Spleen (tissue), 7 donors: ENCODE results near the gene SURF2.

Experiments
- POLR2A ChIP-seq, 3 donors: fragments of 450-650 bp; IDR thresholded peaks; one replicate each; pipeline ENCODE4 v1.5.1; 2017; ENCODE audit warnings: antibody characterized with exemption in 3 of 3, mild to moderate bottlenecking in 1 of 3
- TF ChIP-seq, protein P1 (sequence below), 11 experiments: fragments of 200-600 bp in 7 of 11; fragments of 450-650 bp in 4 of 11; sonication (generic) in 4 of 11; IDR thresholded peaks in 8 of 11; conservative IDR thresholded peaks in 3 of 11; 1 replicate in 7 of 11; 2 replicates in 4 of 11; pipeline versions ENCODE4 v1.4.0 to v1.8.0; 2016 to 2021; ENCODE audit warnings: antibody characterized with exemption in 11 of 11, inconsistent platforms in 4 of 11, mild to moderate bottlenecking in 1 of 11
- donor health status: DM: no; HTN: no; CAD: no; lungs with moderate emphysema.
- donor health status: DM: no; HTN: no; CAD: no.
- donor health status: DM: no; HTN: no; CAD: no.

DNA sequence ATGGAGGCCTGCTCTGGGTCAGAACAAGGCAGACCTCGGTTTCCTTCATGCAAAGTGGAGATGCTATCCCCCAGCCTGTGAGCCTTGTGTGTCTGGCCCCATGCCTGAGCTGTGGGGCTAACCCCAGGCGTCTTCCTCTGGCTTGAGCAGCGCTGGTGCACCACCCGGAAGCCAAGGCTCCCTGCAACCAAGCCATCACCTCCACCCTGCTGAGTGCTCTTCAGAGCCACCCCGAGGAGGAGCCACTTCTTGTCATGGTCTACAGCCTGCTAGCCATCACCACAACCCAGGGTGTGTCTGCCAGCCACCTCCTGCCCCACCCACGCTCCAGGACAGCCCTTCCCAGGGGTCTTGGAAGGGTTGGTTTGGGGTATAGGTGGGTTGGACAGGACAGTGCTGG lies 45.2 kb downstream of the SURF2 start:
- TF ChIP-seq, protein P1, sequence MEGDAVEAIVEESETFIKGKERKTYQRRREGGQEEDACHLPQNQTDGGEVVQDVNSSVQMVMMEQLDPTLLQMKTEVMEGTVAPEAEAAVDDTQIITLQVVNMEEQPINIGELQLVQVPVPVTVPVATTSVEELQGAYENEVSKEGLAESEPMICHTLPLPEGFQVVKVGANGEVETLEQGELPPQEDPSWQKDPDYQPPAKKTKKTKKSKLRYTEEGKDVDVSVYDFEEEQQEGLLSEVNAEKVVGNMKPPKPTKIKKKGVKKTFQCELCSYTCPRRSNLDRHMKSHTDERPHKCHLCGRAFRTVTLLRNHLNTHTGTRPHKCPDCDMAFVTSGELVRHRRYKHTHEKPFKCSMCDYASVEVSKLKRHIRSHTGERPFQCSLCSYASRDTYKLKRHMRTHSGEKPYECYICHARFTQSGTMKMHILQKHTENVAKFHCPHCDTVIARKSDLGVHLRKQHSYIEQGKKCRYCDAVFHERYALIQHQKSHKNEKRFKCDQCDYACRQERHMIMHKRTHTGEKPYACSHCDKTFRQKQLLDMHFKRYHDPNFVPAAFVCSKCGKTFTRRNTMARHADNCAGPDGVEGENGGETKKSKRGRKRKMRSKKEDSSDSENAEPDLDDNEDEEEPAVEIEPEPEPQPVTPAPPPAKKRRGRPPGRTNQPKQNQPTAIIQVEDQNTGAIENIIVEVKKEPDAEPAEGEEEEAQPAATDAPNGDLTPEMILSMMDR (IDR thresholded peaks at IDR 0.05 in 8 of 11, conservative IDR thresholded peaks at IDR 0.05 in 3 of 11) = no peak
- no peak for TF ChIP-seq POLR2A (IDR thresholded peaks at IDR 0.05)
